Upper lobe of left lung (tissue), 6 donors: ENCODE data around the gene NCR2. TPM values are rescaled to one million over a fixed set of nuclear protein-coding genes. Genes with fewer than 3 reads are reported as not detected.

Experiments used
- ATAC-seq, 2 donors: fragments of 200-7000 bp; cut with Tn5 transposase; one replicate each; pipeline ENCODE4 v1.9.1; 2022; ENCODE audit warnings: mild to moderate bottlenecking in 2 of 2, moderate library complexity in 2 of 2; ENCODE audit not compliant: low FRiP score in 2 of 2
- DNase-seq, 2 donors: peaks; one replicate each; pipeline ENCODE4 v3.0.0-alpha.2; 2019 to 2020
- H3K27ac ChIP-seq, 4 donors: fragments of 200-600 bp; sonication (generic); one replicate each; pipeline ENCODE4 v1.5.1; 2016 to 2019
- H3K27me3 ChIP-seq, 4 donors: fragments of 200-600 bp; sonication (generic); one replicate each; pipeline ENCODE4 v1.5.1; 2017 to 2019
- H3K36me3 ChIP-seq, 4 donors: fragments of 200-600 bp; sonication (generic); one replicate each; pipeline ENCODE4 v1.5.1; 2016 to 2019
- H3K4me1 ChIP-seq, 4 donors: fragments of 200-600 bp; sonication (generic); one replicate each; pipeline ENCODE4 v1.5.1; 2018 to 2019
- H3K4me3 ChIP-seq, 4 donors: fragments of 200-600 bp; sonication (generic); one replicate each; pipeline ENCODE4 v1.5.1; 2017 to 2019; ENCODE audit warnings: mild to moderate bottlenecking in 2 of 4, moderate library complexity in 1 of 4
- H3K9me3 ChIP-seq, 4 donors: fragments of 200-600 bp; sonication (generic); one replicate each; pipeline ENCODE4 v1.5.1; 2018 to 2019
- EP300 ChIP-seq, 4 donors: sonication (generic); formaldehyde crosslinking; IDR thresholded peaks; one replicate each; pipeline ENCODE4 v1.5.1; 2017; ENCODE audit warnings: antibody characterized with exemption in 4 of 4, control low read depth in 2 of 4
- POLR2A ChIP-seq, 4 donors: fragments of 450-650 bp; IDR thresholded peaks; one replicate each; pipeline ENCODE4 v1.5.1; 2016 to 2017; ENCODE audit warnings: antibody characterized with exemption in 4 of 4, mild to moderate bottlenecking in 2 of 4
- POLR2AphosphoS5 ChIP-seq, 2 donors: sonication (generic); formaldehyde crosslinking; IDR thresholded peaks; one replicate each; pipeline ENCODE4 v1.5.1; 2017; ENCODE audit warnings: antibody characterized with exemption in 2 of 2
- WGBS, 2 donors: methylation state at CpG; one replicate each; pipeline ENCODE4 v1.1.5; 2017 to 2018; 5-methylcytosine and 5-hydroxymethylcytosine counted together
- total RNA-seq, 6 donors: library from RNA; depleted of rRNA in 4 of 6; stranded (reverse); fragments of >200 nt in 4 of 6; gene quantifications; one replicate each; pipeline versions ENCODE4 v1.1.0 to v1.2.1, GENCODE V29; 2016 to 2021
- TF ChIP-seq, protein P1 (sequence below), 6 experiments: fragments of 450-650 bp in 4 of 6; fragments of 200-600 bp in 2 of 6; sonication (generic) in 2 of 6; IDR thresholded peaks; one replicate each; pipeline ENCODE4 v1.5.1; 2016 to 2019; ENCODE audit warnings: antibody characterized with exemption in 6 of 6
- donor health status: DM: no; HTN: no; CAD: no; lungs with moderate emphysema.
- donor health status: DM: no; HTN: yes; CAD: no; lungs with severe emphysema.

Gene NCR2
- total RNA-seq, 6 donors from 2014 or later: not detected

- Histone ChIP-seq H3K4me3 (no peak overlapping the region), H3K36me3 (no peaks in the 10 kb centered on the region), H3K27ac (no peak overlapping the region), H3K4me1 (no peaks in the 10 kb centered on the region), H3K27me3 (peaks cover 0 to 3% (median 0%) of the 10 kb centered on the region in 4 donors), H3K9me3 (no peaks in the 10 kb centered on the region)
- no peak for ATAC-seq
- 82 to 87% methylated on average over 2 of the region's 2 CpGs for WGBS, 2 donors
- DNase-seq: no peak
- TF ChIP-seq, protein P1, sequence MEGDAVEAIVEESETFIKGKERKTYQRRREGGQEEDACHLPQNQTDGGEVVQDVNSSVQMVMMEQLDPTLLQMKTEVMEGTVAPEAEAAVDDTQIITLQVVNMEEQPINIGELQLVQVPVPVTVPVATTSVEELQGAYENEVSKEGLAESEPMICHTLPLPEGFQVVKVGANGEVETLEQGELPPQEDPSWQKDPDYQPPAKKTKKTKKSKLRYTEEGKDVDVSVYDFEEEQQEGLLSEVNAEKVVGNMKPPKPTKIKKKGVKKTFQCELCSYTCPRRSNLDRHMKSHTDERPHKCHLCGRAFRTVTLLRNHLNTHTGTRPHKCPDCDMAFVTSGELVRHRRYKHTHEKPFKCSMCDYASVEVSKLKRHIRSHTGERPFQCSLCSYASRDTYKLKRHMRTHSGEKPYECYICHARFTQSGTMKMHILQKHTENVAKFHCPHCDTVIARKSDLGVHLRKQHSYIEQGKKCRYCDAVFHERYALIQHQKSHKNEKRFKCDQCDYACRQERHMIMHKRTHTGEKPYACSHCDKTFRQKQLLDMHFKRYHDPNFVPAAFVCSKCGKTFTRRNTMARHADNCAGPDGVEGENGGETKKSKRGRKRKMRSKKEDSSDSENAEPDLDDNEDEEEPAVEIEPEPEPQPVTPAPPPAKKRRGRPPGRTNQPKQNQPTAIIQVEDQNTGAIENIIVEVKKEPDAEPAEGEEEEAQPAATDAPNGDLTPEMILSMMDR (IDR thresholded peaks at IDR 0.05): no peak
- TF ChIP-seq EP300 (IDR thresholded peaks at IDR 0.05): no peak
- no peak for TF ChIP-seq POLR2A (IDR thresholded peaks at IDR 0.05)
- TF ChIP-seq POLR2AphosphoS5 (IDR thresholded peaks at IDR 0.05): no peak
Observed at GRCh38 chr6:41327177-41327576, 8.2 kb upstream of the NCR2 start.

DNA sequence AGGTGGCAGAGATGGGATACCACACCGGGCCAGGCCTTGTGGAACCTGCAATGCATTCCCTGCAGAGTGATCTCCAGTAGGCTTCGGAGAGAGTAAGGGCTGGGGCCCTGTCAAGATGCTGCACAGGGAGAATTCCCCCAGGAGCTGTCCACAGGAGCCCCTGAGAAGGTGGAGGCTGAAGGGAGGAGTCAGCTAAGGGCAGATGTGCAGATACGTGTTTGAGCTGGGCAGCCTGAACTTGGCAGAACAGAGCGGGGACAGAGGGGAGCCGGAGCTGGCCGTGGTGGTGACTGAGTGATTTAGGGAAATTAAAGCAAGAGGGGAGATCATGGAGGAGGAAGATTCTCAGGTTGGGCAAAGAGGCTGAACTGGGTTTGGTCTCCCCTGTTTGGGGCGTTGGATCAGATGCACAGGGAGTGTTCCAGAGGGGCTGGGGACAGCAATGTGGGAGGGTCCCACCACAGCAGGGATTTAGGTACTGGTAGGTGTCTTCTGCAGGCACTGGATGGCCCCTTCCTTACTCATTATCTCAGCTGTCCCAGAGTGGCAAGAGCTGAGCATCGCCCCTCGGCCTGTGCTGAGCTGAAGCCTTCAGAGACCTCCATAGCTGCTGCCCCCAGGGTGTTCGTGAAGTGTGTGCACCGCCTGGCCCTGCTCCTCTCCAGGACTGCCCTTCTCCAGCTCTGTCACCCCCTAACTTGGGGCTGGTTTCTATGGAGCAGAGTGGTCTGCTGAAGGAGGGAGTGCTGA, 3.8 kb upstream of the NCR2 start:
- WGBS, 2 donors: 88 to 94% methylated on average over 10 to 11 of the region's 11 CpGs
- Histone ChIP-seq H3K27ac (no peak overlapping the region), H3K36me3 (no peaks in the 10 kb centered on the region), H3K9me3 (no peaks in the 10 kb centered on the region), H3K27me3 (peaks cover 0 to 3% (median 0%) of the 10 kb centered on the region in 4 donors), H3K4me3 (no peak overlapping the region), H3K4me1 (no peaks in the 10 kb centered on the region)
- TF ChIP-seq, protein P1 (IDR thresholded peaks at IDR 0.05): no peak
- TF ChIP-seq POLR2AphosphoS5 (IDR thresholded peaks at IDR 0.05): no peak
- no peak for TF ChIP-seq POLR2A (IDR thresholded peaks at IDR 0.05)
- TF ChIP-seq EP300 (IDR thresholded peaks at IDR 0.05): no peak
- DNase-seq (no peak), ATAC-seq (no peak)

- no peak for ATAC-seq
- TF ChIP-seq, protein P1 (IDR thresholded peaks at IDR 0.05): no peak
- TF ChIP-seq POLR2AphosphoS5 (IDR thresholded peaks at IDR 0.05): no peak
- no peak for TF ChIP-seq POLR2A (IDR thresholded peaks at IDR 0.05)
- H3K27me3 ChIP-seq: peaks cover 0 to 3% (median 0%) of the 10 kb centered on the region in 4 donors
- H3K36me3 ChIP-seq: no peaks in the 10 kb centered on the region
- no peak for DNase-seq
- no peak overlapping the region for H3K4me3 ChIP-seq
- H3K27ac ChIP-seq: no peak overlapping the region
- H3K9me3 ChIP-seq: no peaks in the 10 kb centered on the region
- H3K4me1 ChIP-seq: no peaks in the 10 kb centered on the region
- 64 to 83% methylated on average over 8 of the region's 8 CpGs for WGBS, 2 donors
Observed at GRCh38 chr6:41332241-41332640, 3.2 kb upstream of the NCR2 start.

DNA sequence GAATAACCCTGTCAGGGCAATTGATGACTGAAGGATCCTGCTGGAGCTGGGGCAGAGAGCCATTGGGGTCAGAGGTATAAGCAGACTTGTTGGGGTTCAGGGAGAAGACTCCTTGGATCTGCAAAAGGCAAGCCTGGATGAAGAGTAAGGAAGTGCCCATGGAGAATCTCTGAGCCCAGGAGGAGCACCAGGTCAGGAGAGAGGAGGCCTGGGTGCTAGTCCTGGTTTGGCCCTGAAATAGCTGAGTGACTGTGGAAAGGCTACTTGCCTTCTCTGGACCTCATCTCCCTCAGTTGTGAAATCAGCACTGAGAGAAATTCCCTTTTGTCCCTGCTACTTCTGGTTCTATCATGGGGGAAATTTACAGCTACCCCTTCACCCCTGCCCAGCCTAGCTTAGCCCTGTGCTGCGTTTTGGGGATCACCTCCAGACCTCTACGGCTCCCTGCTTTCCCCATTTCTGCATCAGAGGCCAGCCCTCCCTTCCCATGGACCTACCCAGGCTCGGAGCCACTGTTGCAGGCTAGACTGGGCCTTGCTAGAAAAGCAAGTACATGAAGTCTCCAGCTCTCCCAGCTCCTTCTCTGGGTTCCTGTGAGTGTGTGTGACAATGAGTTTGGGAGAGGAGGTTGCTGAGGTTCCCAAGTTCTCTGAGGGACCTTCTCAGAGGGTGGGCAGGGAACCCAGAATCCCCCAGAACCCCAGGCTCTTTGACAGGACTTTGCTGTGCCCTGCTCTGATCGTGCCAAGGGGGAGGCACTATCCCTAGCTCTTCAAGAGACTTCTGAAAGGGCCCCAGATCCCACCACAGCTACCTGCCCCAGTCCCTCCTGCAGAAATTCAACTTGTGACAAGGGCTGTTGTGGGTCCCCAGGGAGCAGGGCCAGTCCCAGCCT, 2.3 kb upstream of the NCR2 start:
- TF ChIP-seq POLR2AphosphoS5 (IDR thresholded peaks at IDR 0.05) (no peak), POLR2A (IDR thresholded peaks at IDR 0.05) (no peak), EP300 (IDR thresholded peaks at IDR 0.05) (no peak)
- TF ChIP-seq, protein P1 (IDR thresholded peaks at IDR 0.05): no peak
- WGBS, 2 donors: 84 to 85% methylated on average over 4 of the region's 4 CpGs
- Histone ChIP-seq H3K4me1 (no peaks in the 10 kb centered on the region), H3K36me3 (no peaks in the 10 kb centered on the region), H3K9me3 (no peaks in the 10 kb centered on the region), H3K27me3 (peaks cover 0 to 3% (median 0%) of the 10 kb centered on the region in 4 donors), H3K27ac (no peak overlapping the region), H3K4me3 (no peak overlapping the region)
- DNase-seq (no peak), ATAC-seq (no peak)
